Skeletal muscle tissue (tissue), 5 donors: Measurements from ENCODE around the gene RFXANK. TPM values are rescaled to one million over a fixed set of nuclear protein-coding genes. Genes with fewer than 3 reads are reported as not detected.

Source experiments
- H3K27ac ChIP-seq: one replicate; pipeline ENCODE4 v1.7.0; 2013; ENCODE audit warnings: mild to moderate bottlenecking, low read depth, low read length, inconsistent platforms
- H3K27me3 ChIP-seq, 3 donors: one replicate each; pipeline ENCODE4 v1.7.0; 2013; ENCODE audit warnings: low read length in 3 of 3; ENCODE audit not compliant: control insufficient read depth in 3 of 3, insufficient read depth in 3 of 3
- H3K36me3 ChIP-seq, 3 donors: one replicate each; pipeline ENCODE4 v1.7.0; 2013; ENCODE audit warnings: low read length in 3 of 3; ENCODE audit not compliant: control insufficient read depth in 3 of 3, insufficient read depth in 3 of 3
- H3K4me1 ChIP-seq, 3 donors: one replicate each; pipeline ENCODE4 v1.7.0; 2013; ENCODE audit warnings: low read length in 3 of 3, mild to moderate bottlenecking in 3 of 3; ENCODE audit not compliant: control insufficient read depth in 3 of 3, insufficient read depth in 3 of 3
- H3K4me3 ChIP-seq, 3 donors: one replicate each; pipeline ENCODE4 v1.7.0; 2013; ENCODE audit warnings: low read length in 3 of 3
- H3K9ac ChIP-seq, 3 donors: one replicate each; pipeline ENCODE4 v1.7.0; 2013; ENCODE audit warnings: low read length in 3 of 3, mild to moderate bottlenecking in 3 of 3, moderate library complexity in 2 of 3, low read depth in 1 of 3
- H3K9me3 ChIP-seq, 3 donors: one replicate each; pipeline ENCODE4 v1.7.0; 2013; ENCODE audit warnings: low read length in 3 of 3; ENCODE audit not compliant: control insufficient read depth in 3 of 3
- small RNA-seq: library from RNA; depleted of rRNA; stranded (forward); fragments of <200 nt; gene quantifications from one replicate; pipeline ENCODE3, GENCODE V24; 2014
- total RNA-seq: library from RNA; depleted of rRNA; stranded (reverse); fragments of >200 nt; gene quantifications from one replicate; pipeline ENCODE4 v1.2.3, GENCODE V29; 2014
- donor health status: Osteomylitis.

RFXANK gene
- total RNA-seq, 1 donor from 2014 or later, result 56.9 TPM

- Histone ChIP-seq H3K9ac (no peak overlapping the region), H3K27ac (no peak overlapping the region), H3K4me1 (no peaks in the 10 kb centered on the region), H3K36me3 (no peaks in the 10 kb centered on the region), H3K27me3 (peaks cover 18 to 31% (median 21%) of the 10 kb centered on the region in 3 donors), H3K9me3 (no peaks in the 10 kb centered on the region), H3K4me3 (no peak overlapping the region)
Observed at GRCh38 chr19:19250196-19250801, 58.2 kb downstream of the RFXANK start.

Small RNAs within 50 kb of the gene (small RNA-seq; reads per million reads assigned to genes)
- gene RNU6-1028P, result not detected

Other genes starting within 250 kb of the RFXANK start
- 19.8 TPM for gene SUGP2, start 158.7 kb upstream of the RFXANK start, total RNA-seq
- gene ARMC6, start 158.7 kb upstream of the RFXANK start, total RNA-seq, result 27.1 TPM
- gene SLC25A42, start 128.3 kb upstream of the RFXANK start, total RNA-seq, result 7.8 TPM
- gene TMEM161A, start 53.8 kb upstream of the RFXANK start, total RNA-seq, result 11.0 TPM
- gene MEF2B, start 22.0 kb upstream of the RFXANK start, total RNA-seq, result not detected
- gene BORCS8, start 106 bp upstream of the RFXANK start, total RNA-seq, result 4.2 TPM
- gene NR2C2AP, start 11.2 kb downstream of the RFXANK start, total RNA-seq, result 7.3 TPM
- gene NCAN, start 19.7 kb downstream of the RFXANK start, total RNA-seq, result not detected
- gene TM6SF2, start 81.0 kb downstream of the RFXANK start, total RNA-seq, result 1.6 TPM
- 13.6 TPM for gene SUGP1, start 128.3 kb downstream of the RFXANK start, total RNA-seq
- gene MAU2, start 128.6 kb downstream of the RFXANK start, total RNA-seq, result 20.9 TPM
- 19.8 TPM for gene GATAD2A, start 213.4 kb downstream of the RFXANK start, total RNA-seq